RCC 7860 (cell line): Measurements from ENCODE around the gene ARSJ.

Source experiments
- DNase-seq: peaks from one replicate; pipeline ENCODE4 v3.0.0-alpha.2; 2015; ENCODE audit warnings: low spot score
- FAIRE-seq: peaks from 2 replicates; lab custom pipeline; 2012; peaks lifted over from hg19 to GRCh38; lab: Jason Lieb, UNC

Gene ARSJ

GRCh38 chr4:113990886-113991285 lies 11.4 kb upstream of the ARSJ start:
- no peak for DNase-seq
- no peak for FAIRE-seq

GRCh38 chr4:113987382-113987941 lies 8.0 kb upstream of the ARSJ start:
- DNase-seq, result no peak
- FAIRE-seq, result no peak

- no peak for FAIRE-seq
Observed at GRCh38 chr4:113982181-113982580, 2.7 kb upstream of the ARSJ start.

GRCh38 chr4:113981591-113981990 lies 2.1 kb upstream of the ARSJ start:
- DNase-seq (no peak), FAIRE-seq (no peak)

More at GRCh38 chr4:113982181-113982580, 2.7 kb upstream of the ARSJ start:
- no peak for DNase-seq

GRCh38 chr4:113979905-113980615 lies 613 bp upstream of the ARSJ start:
- DNase-seq (no peak), FAIRE-seq (no peak)

- no peak for DNase-seq
- no peak for FAIRE-seq
Observed at GRCh38 chr4:113978561-113979147, 793 bp downstream of the ARSJ start.

GRCh38 chr4:113978105-113978504 lies 1.3 kb downstream of the ARSJ start:
- FAIRE-seq, result no peak
- no peak for DNase-seq

GRCh38 chr4:113977526-113977855 lies 2.0 kb downstream of the ARSJ start:
- DNase-seq (no peak), FAIRE-seq (no peak)

GRCh38 chr4:113976741-113977525 lies 2.5 kb downstream of the ARSJ start:
- no peak for DNase-seq
- peak; percentile 69 for FAIRE-seq

GRCh38 chr4:113975578-113975977 lies 3.9 kb downstream of the ARSJ start:
- DNase-seq, result no peak

GRCh38 chr4:113974467-113974866 lies 5.0 kb downstream of the ARSJ start:
- FAIRE-seq (no peak), DNase-seq (no peak)

More at GRCh38 chr4:113975578-113975977, 3.9 kb downstream of the ARSJ start:
- no peak for FAIRE-seq

GRCh38 chr4:113973345-113973744 lies 6.1 kb downstream of the ARSJ start:
- DNase-seq (no peak), FAIRE-seq (no peak)

- DNase-seq (no peak), FAIRE-seq (no peak)
Observed at GRCh38 chr4:113972781-113973180, 6.7 kb downstream of the ARSJ start.

- DNase-seq (no peak), FAIRE-seq (no peak)
Observed at GRCh38 chr4:113971706-113972360, 7.6 kb downstream of the ARSJ start.

- DNase-seq (no peak), FAIRE-seq (no peak)
Observed at GRCh38 chr4:113969709-113970334, 9.6 kb downstream of the ARSJ start.

GRCh38 chr4:113968473-113968872 lies 11.0 kb downstream of the ARSJ start:
- FAIRE-seq, result no peak

GRCh38 chr4:113967687-113968086 lies 11.8 kb downstream of the ARSJ start:
- FAIRE-seq (peak; percentile 5), DNase-seq (no peak)

More at GRCh38 chr4:113968473-113968872, 11.0 kb downstream of the ARSJ start:
- no peak for DNase-seq

- FAIRE-seq (no peak), DNase-seq (no peak)
Observed at GRCh38 chr4:113962719-113963265, 16.7 kb downstream of the ARSJ start.

- DNase-seq, result no peak
- no peak for FAIRE-seq
Observed at GRCh38 chr4:113962016-113962347, 17.5 kb downstream of the ARSJ start.

GRCh38 chr4:113960684-113961321 lies 18.6 kb downstream of the ARSJ start:
- no peak for DNase-seq

More at GRCh38 chr4:113960684-113961321, 18.6 kb downstream of the ARSJ start:
- FAIRE-seq, result no peak
